Measurements from ENCODE around the gene PCBP3.
A peak's percentile ranks its signal among the peaks of the same experiment; 100 is the strongest.
"Not testable (repeated sequence)": the region's sequence is repeated elsewhere in the genome, so short reads cannot be mapped to it uniquely, and the experiment has no call there.

Gene PCBP3

DNA sequence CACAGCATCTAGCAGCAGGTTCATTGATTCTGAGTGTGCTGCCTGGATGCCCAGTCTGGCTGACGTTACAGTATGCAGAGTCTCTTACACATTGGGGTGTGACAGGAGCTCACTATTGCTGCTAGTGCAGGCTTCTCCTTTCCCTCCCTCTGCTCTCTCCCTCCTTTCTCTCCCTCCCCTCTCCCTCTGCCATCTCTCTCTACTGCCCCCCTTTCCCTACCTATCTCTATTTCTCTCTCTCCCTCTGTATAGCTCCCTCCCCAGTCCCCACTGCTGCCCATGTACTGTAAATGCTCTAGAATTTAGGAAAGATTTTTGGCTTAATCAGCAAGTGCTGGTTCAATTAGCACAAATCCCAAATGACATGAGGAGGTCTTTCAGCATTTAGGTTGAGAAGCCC lies 62.8 kb downstream of the PCBP3 start:
- no peaks in the 10 kb centered on the region for H3K4me1 ChIP-seq (ENCODE audit: control extremely low read depth in 1 of 4, control insufficient read depth in 4 of 4, insufficient read depth in 4 of 4, low read length in 3 of 4)
- H3K27me3 ChIP-seq (replicated peaks in 2 of 5; ENCODE audit: control insufficient read depth in 4 of 5, insufficient read depth in 5 of 5, low read length in 4 of 5) = peaks cover 0 to 2% (median 0%) of the 10 kb centered on the region in 5 experiments
- no peak overlapping the region for H3K27ac ChIP-seq (ENCODE audit: insufficient read depth in 1 of 2, low read depth in 1 of 2, low read length in 2 of 2, poor library complexity in 1 of 2, severe bottlenecking in 2 of 2)
- peaks cover 0 to 3% (median 1%) of the 10 kb centered on the region in 5 experiments for H3K9me3 ChIP-seq (ENCODE audit: control extremely low read depth in 1 of 5, control insufficient read depth in 4 of 5, insufficient read depth in 2 of 5, low read depth in 1 of 5, low read length in 4 of 5)
- H3K4me3 ChIP-seq (ENCODE audit: control insufficient read depth in 1 of 7, extremely low read depth in 1 of 7, insufficient read depth in 4 of 7, low read depth in 2 of 7, low read length in 6 of 7) = no peak overlapping the region
- CTCF ChIA-PET = no interaction called here
- no peaks in the 10 kb centered on the region for H3K36me3 ChIP-seq (ENCODE audit: control insufficient read depth in 4 of 4, insufficient read depth in 4 of 4, low read length in 3 of 4)
- POLR2A ChIA-PET = no interaction called here
- WGBS (ENCODE audit: insufficient coverage) = 100% methylated on average over 1 of the region's 1 CpG
- DNase-seq = no peak

- peaks cover 0 to 2% (median 0%) of the 10 kb centered on the region in 5 experiments for H3K27me3 ChIP-seq (replicated peaks in 2 of 5; ENCODE audit: control insufficient read depth in 4 of 5, insufficient read depth in 5 of 5, low read length in 4 of 5)
- H3K27ac ChIP-seq (ENCODE audit: insufficient read depth in 1 of 2, low read depth in 1 of 2, low read length in 2 of 2, poor library complexity in 1 of 2, severe bottlenecking in 2 of 2) = no peak overlapping the region
- no peaks in the 10 kb centered on the region for H3K36me3 ChIP-seq (ENCODE audit: control insufficient read depth in 4 of 4, insufficient read depth in 4 of 4, low read length in 3 of 4)
- ChIA-PET CTCF (interaction anchor here (0.7 kb wide), 2 partner anchors 25 to 95 kb away, joined by 3 read pairs; no protein-coding TSS in a partner anchor), POLR2A (no interaction called here)
- H3K9me3 ChIP-seq (ENCODE audit: control extremely low read depth in 1 of 5, control insufficient read depth in 4 of 5, insufficient read depth in 2 of 5, low read depth in 1 of 5, low read length in 4 of 5) = peaks cover 0 to 16% (median 6%) of the 10 kb centered on the region in 5 experiments
- no peak overlapping the region for H3K4me3 ChIP-seq (ENCODE audit: control insufficient read depth in 1 of 7, extremely low read depth in 1 of 7, insufficient read depth in 4 of 7, low read depth in 2 of 7, low read length in 6 of 7)
- H3K4me1 ChIP-seq (ENCODE audit: control extremely low read depth in 1 of 4, control insufficient read depth in 4 of 4, insufficient read depth in 4 of 4, low read length in 3 of 4) = no peaks in the 10 kb centered on the region
- WGBS (ENCODE audit: insufficient coverage) = 100% methylated on average over 2 of the region's 7 CpGs
- peak in 2 of 3 donors; percentile 12 to 21 for DNase-seq
Measured at GRCh38 chr21:45709173-45709572, 65.6 kb downstream of the PCBP3 start.

- DNase-seq = no peak
Measured at GRCh38 chr21:45709696-45710268, 66.3 kb downstream of the PCBP3 start.

GRCh38 chr21:45710306-45710705 lies 66.8 kb downstream of the PCBP3 start:
- H3K27me3 ChIP-seq (replicated peaks in 2 of 5; ENCODE audit: control insufficient read depth in 4 of 5, insufficient read depth in 5 of 5, low read length in 4 of 5); CTCF ChIA-PET; H3K4me1 ChIP-seq (ENCODE audit: control extremely low read depth in 1 of 4, control insufficient read depth in 4 of 4, insufficient read depth in 4 of 4, low read length in 3 of 4); H3K36me3 ChIP-seq (ENCODE audit: control insufficient read depth in 4 of 4, insufficient read depth in 4 of 4, low read length in 3 of 4); H3K27ac ChIP-seq (ENCODE audit: insufficient read depth in 1 of 2, low read depth in 1 of 2, low read length in 2 of 2, poor library complexity in 1 of 2, severe bottlenecking in 2 of 2); H3K4me3 ChIP-seq (ENCODE audit: control insufficient read depth in 1 of 7, extremely low read depth in 1 of 7, insufficient read depth in 4 of 7, low read depth in 2 of 7, low read length in 6 of 7); DNase-seq; POLR2A ChIA-PET: not testable (repeated sequence)
- peaks cover 0 to 21% (median 6%) of the 10 kb centered on the region in 5 experiments for H3K9me3 ChIP-seq (ENCODE audit: control extremely low read depth in 1 of 5, control insufficient read depth in 4 of 5, insufficient read depth in 2 of 5, low read depth in 1 of 5, low read length in 4 of 5)
- WGBS (ENCODE audit: insufficient coverage) = no CpG with 5 or more reads among the region's 5 CpGs

More at GRCh38 chr21:45709696-45710268, 66.3 kb downstream of the PCBP3 start:
- CTCF ChIA-PET = no interaction called here
- peaks cover 0 to 2% (median 0%) of the 10 kb centered on the region in 5 experiments for H3K27me3 ChIP-seq (replicated peaks in 2 of 5; ENCODE audit: control insufficient read depth in 4 of 5, insufficient read depth in 5 of 5, low read length in 4 of 5)
- WGBS (ENCODE audit: insufficient coverage) = 100% methylated on average over 1 of the region's 3 CpGs
- POLR2A ChIA-PET = no interaction called here
- H3K4me1 ChIP-seq (ENCODE audit: control extremely low read depth in 1 of 4, control insufficient read depth in 4 of 4, insufficient read depth in 4 of 4, low read length in 3 of 4) = no peaks in the 10 kb centered on the region
- no peak overlapping the region for H3K27ac ChIP-seq (ENCODE audit: insufficient read depth in 1 of 2, low read depth in 1 of 2, low read length in 2 of 2, poor library complexity in 1 of 2, severe bottlenecking in 2 of 2)
- peaks cover 0 to 17% (median 6%) of the 10 kb centered on the region in 5 experiments for H3K9me3 ChIP-seq (ENCODE audit: control extremely low read depth in 1 of 5, control insufficient read depth in 4 of 5, insufficient read depth in 2 of 5, low read depth in 1 of 5, low read length in 4 of 5)
- H3K4me3 ChIP-seq (ENCODE audit: control insufficient read depth in 1 of 7, extremely low read depth in 1 of 7, insufficient read depth in 4 of 7, low read depth in 2 of 7, low read length in 6 of 7) = no peak overlapping the region
- H3K36me3 ChIP-seq (ENCODE audit: control insufficient read depth in 4 of 4, insufficient read depth in 4 of 4, low read length in 3 of 4) = no peaks in the 10 kb centered on the region

DNA sequence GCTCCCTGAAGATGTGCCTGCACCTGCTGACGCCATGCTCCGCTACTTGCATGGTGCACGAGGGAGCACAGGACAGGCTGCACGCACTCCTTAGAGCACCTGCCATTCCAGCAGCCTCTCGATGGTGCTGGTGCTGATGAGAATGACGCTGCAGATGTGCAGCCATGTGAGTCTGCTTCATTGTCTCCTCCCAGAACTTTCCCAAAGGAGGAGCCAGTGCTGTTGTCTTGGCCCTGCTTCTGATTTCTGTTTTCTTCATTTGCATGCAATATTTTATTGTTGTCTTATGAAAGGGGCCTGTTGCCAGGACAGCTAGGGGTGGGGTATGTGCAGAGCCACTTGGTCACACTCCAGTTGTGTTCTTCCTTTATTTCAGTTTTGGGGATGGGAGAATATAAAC lies 70.1 kb downstream of the PCBP3 start:
- peaks cover 0 to 30% (median 7%) of the 10 kb centered on the region in 5 experiments for H3K9me3 ChIP-seq (ENCODE audit: control extremely low read depth in 1 of 5, control insufficient read depth in 4 of 5, insufficient read depth in 2 of 5, low read depth in 1 of 5, low read length in 4 of 5)
- H3K4me1 ChIP-seq (ENCODE audit: control extremely low read depth in 1 of 4, control insufficient read depth in 4 of 4, insufficient read depth in 4 of 4, low read length in 3 of 4) = no peaks in the 10 kb centered on the region
- H3K36me3 ChIP-seq (ENCODE audit: control insufficient read depth in 4 of 4, insufficient read depth in 4 of 4, low read length in 3 of 4) = no peaks in the 10 kb centered on the region
- no peaks in the 10 kb centered on the region for H3K27me3 ChIP-seq (replicated peaks in 2 of 5; ENCODE audit: control insufficient read depth in 4 of 5, insufficient read depth in 5 of 5, low read length in 4 of 5)
- ChIA-PET POLR2A (no interaction called here), CTCF (no interaction called here)
- 97% methylated on average over 6 of the region's 6 CpGs for WGBS (ENCODE audit: insufficient coverage)
- H3K4me3 ChIP-seq (ENCODE audit: control insufficient read depth in 1 of 7, extremely low read depth in 1 of 7, insufficient read depth in 4 of 7, low read depth in 2 of 7, low read length in 6 of 7) = no peak overlapping the region
- DNase-seq = no peak
- H3K27ac ChIP-seq (ENCODE audit: insufficient read depth in 1 of 2, low read depth in 1 of 2, low read length in 2 of 2, poor library complexity in 1 of 2, severe bottlenecking in 2 of 2) = no peak overlapping the region

- peaks cover 0 to 30% (median 7%) of the 10 kb centered on the region in 5 experiments for H3K9me3 ChIP-seq (ENCODE audit: control extremely low read depth in 1 of 5, control insufficient read depth in 4 of 5, insufficient read depth in 2 of 5, low read depth in 1 of 5, low read length in 4 of 5)
- POLR2A ChIA-PET = no interaction called here
- WGBS (ENCODE audit: insufficient coverage) = no CpG with 5 or more reads among the region's 1 CpG
Measured at GRCh38 chr21:45715441-45715840, 71.9 kb downstream of the PCBP3 start.

DNA sequence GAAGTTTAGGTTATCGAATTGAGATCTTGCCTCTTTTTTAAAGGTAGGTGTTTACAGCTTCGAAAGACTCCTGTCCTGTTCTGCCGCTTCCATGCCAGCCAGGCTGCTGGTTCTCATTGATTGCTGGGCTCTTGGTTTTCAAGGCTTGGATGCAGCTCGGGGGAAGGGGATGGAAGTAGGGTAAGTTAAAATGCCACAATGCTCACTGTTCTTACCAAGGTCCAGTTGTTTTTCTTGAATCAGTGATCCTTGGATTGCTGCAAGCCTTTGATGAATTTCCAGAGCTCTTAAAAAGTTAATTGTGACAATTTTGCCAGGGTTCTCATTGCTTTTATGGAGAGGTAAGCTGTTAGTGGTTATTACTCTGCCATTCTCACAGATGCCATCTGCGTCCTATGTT lies 74.9 kb downstream of the PCBP3 start:
- H3K27ac ChIP-seq (ENCODE audit: insufficient read depth in 1 of 2, low read depth in 1 of 2, low read length in 2 of 2, poor library complexity in 1 of 2, severe bottlenecking in 2 of 2) = no peak overlapping the region
- no peak overlapping the region for H3K4me3 ChIP-seq (ENCODE audit: control insufficient read depth in 1 of 7, extremely low read depth in 1 of 7, insufficient read depth in 4 of 7, low read depth in 2 of 7, low read length in 6 of 7)
- no peak for DNase-seq
- H3K36me3 ChIP-seq (ENCODE audit: control insufficient read depth in 4 of 4, insufficient read depth in 4 of 4, low read length in 3 of 4) = no peaks in the 10 kb centered on the region
- H3K4me1 ChIP-seq (ENCODE audit: control extremely low read depth in 1 of 4, control insufficient read depth in 4 of 4, insufficient read depth in 4 of 4, low read length in 3 of 4) = no peaks in the 10 kb centered on the region
- H3K9me3 ChIP-seq (ENCODE audit: control extremely low read depth in 1 of 5, control insufficient read depth in 4 of 5, insufficient read depth in 2 of 5, low read depth in 1 of 5, low read length in 4 of 5) = peaks cover 0 to 17% (median 3%) of the 10 kb centered on the region in 5 experiments
- ChIA-PET CTCF (no interaction called here), POLR2A (no interaction called here)
- no peaks in the 10 kb centered on the region for H3K27me3 ChIP-seq (replicated peaks in 2 of 5; ENCODE audit: control insufficient read depth in 4 of 5, insufficient read depth in 5 of 5, low read length in 4 of 5)
- 95% methylated on average over 3 of the region's 5 CpGs for WGBS (ENCODE audit: insufficient coverage)

More at GRCh38 chr21:45715441-45715840, 71.9 kb downstream of the PCBP3 start:
- no peaks in the 10 kb centered on the region for H3K4me1 ChIP-seq (ENCODE audit: control extremely low read depth in 1 of 4, control insufficient read depth in 4 of 4, insufficient read depth in 4 of 4, low read length in 3 of 4)
- H3K36me3 ChIP-seq (ENCODE audit: control insufficient read depth in 4 of 4, insufficient read depth in 4 of 4, low read length in 3 of 4) = no peaks in the 10 kb centered on the region
- H3K4me3 ChIP-seq (ENCODE audit: control insufficient read depth in 1 of 7, extremely low read depth in 1 of 7, insufficient read depth in 4 of 7, low read depth in 2 of 7, low read length in 6 of 7) = no peak overlapping the region
- no peak overlapping the region for H3K27ac ChIP-seq (ENCODE audit: insufficient read depth in 1 of 2, low read depth in 1 of 2, low read length in 2 of 2, poor library complexity in 1 of 2, severe bottlenecking in 2 of 2)
- DNase-seq = no peak
- CTCF ChIA-PET = no interaction called here
- no peaks in the 10 kb centered on the region for H3K27me3 ChIP-seq (replicated peaks in 2 of 5; ENCODE audit: control insufficient read depth in 4 of 5, insufficient read depth in 5 of 5, low read length in 4 of 5)

Measured in common myeloid progenitor, CD34-positive (primary cell).